ENCODE results near the gene PRXL2C.

DNA sequence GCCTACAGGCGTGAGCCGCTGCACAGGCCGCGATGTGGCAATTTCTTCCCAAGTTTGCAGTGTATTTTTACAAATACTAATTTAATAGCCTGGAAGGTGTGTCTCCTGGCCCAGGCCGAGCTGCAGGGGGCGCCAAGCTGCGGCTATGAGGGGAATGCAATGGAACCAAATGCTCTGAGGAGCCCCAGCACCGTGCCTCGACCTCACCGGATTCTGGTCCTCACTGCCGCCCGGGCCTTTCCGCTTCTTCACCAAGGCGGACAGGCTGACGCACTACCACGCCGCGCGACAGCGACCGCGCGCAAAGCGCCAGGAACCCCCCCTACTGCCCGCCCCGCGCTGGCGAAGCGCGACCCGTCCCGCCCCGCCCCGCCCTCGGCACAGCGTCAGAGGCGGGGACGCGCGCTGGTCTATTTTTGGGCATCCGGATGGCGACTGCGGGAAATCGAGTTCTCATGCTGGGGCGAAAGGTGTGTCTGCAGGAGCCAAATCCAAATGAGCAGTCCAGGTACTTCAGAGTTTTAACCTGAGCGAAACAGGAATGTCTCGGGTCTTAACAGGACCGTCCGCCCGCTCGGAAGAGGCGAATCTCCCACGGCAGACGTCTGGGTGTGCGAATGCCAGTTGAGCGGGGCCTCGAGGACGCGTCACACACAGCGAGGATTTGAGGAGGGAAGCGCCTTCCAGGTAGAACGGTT, 31.7 kb upstream of the PRXL2C start:
- TF ChIP-seq, protein P1, sequence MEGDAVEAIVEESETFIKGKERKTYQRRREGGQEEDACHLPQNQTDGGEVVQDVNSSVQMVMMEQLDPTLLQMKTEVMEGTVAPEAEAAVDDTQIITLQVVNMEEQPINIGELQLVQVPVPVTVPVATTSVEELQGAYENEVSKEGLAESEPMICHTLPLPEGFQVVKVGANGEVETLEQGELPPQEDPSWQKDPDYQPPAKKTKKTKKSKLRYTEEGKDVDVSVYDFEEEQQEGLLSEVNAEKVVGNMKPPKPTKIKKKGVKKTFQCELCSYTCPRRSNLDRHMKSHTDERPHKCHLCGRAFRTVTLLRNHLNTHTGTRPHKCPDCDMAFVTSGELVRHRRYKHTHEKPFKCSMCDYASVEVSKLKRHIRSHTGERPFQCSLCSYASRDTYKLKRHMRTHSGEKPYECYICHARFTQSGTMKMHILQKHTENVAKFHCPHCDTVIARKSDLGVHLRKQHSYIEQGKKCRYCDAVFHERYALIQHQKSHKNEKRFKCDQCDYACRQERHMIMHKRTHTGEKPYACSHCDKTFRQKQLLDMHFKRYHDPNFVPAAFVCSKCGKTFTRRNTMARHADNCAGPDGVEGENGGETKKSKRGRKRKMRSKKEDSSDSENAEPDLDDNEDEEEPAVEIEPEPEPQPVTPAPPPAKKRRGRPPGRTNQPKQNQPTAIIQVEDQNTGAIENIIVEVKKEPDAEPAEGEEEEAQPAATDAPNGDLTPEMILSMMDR (conservative IDR thresholded peaks at IDR 0.05), result peak; percentile 18
- no peak for TF ChIP-seq ZFX (IDR thresholded peaks at IDR 0.05)
